Lower leg skin (tissue), 4 donors: ENCODE measurements around the gene OSBPL5. TPM values are rescaled to one million over a fixed set of nuclear protein-coding genes. Genes with fewer than 3 reads are reported as not detected.
A peak's percentile ranks its signal among the peaks of the same experiment; 100 is the strongest.

ENCODE experiments used
- DNase-seq, 2 donors: peaks; one replicate each; pipeline ENCODE4 v3.0.0-alpha.2; 2019; ENCODE audit warnings: low spot score in 2 of 2
- H3K4me3 ChIP-seq: fragments of 200-600 bp; sonication (generic); 2 replicates; pipeline ENCODE4 v1.5.1; 2017; ENCODE audit warnings: mild to moderate bottlenecking, low read depth; ENCODE audit not compliant: poor library complexity, severe bottlenecking
- CTCF ChIP-seq, 3 donors: fragments of 450-650 bp; IDR thresholded peaks; one replicate each; pipeline ENCODE4 v1.5.1; 2016; ENCODE audit warnings: antibody characterized with exemption in 3 of 3, mild to moderate bottlenecking in 3 of 3, moderate library complexity in 2 of 3
- POLR2A ChIP-seq, 2 donors: fragments of 450-650 bp; IDR thresholded peaks; one replicate each; pipeline ENCODE4 v1.6.1; 2016 to 2017; ENCODE audit warnings: antibody characterized with exemption in 2 of 2, mild to moderate bottlenecking in 1 of 2, moderate library complexity in 1 of 2
- WGBS, 2 donors: methylation state at CpG; one replicate each; pipeline ENCODE4 v1.1.5; 2018; 5-methylcytosine and 5-hydroxymethylcytosine counted together
- intact Hi-C: fragments of 100-400 bp; cut with DNase I; formaldehyde crosslinking; loops from one replicate; pipeline ENCODE4 v1.15.0; 2023; ENCODE audit warnings: low total_unique reads
- total RNA-seq, 4 donors: library from RNA; depleted of rRNA; stranded (reverse); fragments of >200 nt; gene quantifications; one replicate each; pipeline ENCODE4 v1.1.0, GENCODE V29; 2016

OSBPL5 gene
- total RNA-seq, 4 donors from 2014 or later, result 39.0 to 77.4 (median 64.2) TPM

- intact Hi-C loops, result no loop called here
- peak in 1 of 2 donors; percentile 78 for DNase-seq
These were observed 31.3 kb upstream of the OSBPL5 start for GRCh38 chr11:3196161-3197043.

GRCh38 chr11:3195251-3196160 is 30.4 kb upstream of the OSBPL5 start:
- TF ChIP-seq POLR2A (IDR thresholded peaks at IDR 0.05) (no peak), CTCF (IDR thresholded peaks at IDR 0.05) (no peak)
- DNase-seq, result peak in 1 of 2 donors; percentile 80
- H3K4me3 ChIP-seq, result no peak overlapping the region
- intact Hi-C loops, result no loop called here
- 68 to 75% methylated on average over 19 to 22 of the region's 22 CpGs for WGBS, 2 donors

More at GRCh38 chr11:3196161-3197043, 31.3 kb upstream of the OSBPL5 start:
- WGBS, 2 donors, result 39 to 60% methylated on average over 12 to 17 of the region's 23 CpGs
- TF ChIP-seq POLR2A (IDR thresholded peaks at IDR 0.05) (no peak), CTCF (IDR thresholded peaks at IDR 0.05) (no peak)
- H3K4me3 ChIP-seq, result no peak overlapping the region

- intact Hi-C loops, result no loop called here
- WGBS, 2 donors, result 77 to 79% methylated on average over 12 of the region's 12 CpGs
- peak in 1 of 2 donors; percentile 81 for DNase-seq
- TF ChIP-seq CTCF (IDR thresholded peaks at IDR 0.05) (no peak), POLR2A (IDR thresholded peaks at IDR 0.05) (no peak)
- H3K4me3 ChIP-seq, result no peak overlapping the region
These were observed 29.1 kb upstream of the OSBPL5 start for GRCh38 chr11:3194016-3194816.

GRCh38 chr11:3193373-3194015 is 28.4 kb upstream of the OSBPL5 start:
- no peak for TF ChIP-seq POLR2A (IDR thresholded peaks at IDR 0.05)
- no peak for TF ChIP-seq CTCF (IDR thresholded peaks at IDR 0.05)
- peak in 1 of 2 donors; percentile 68 for DNase-seq
- WGBS, 2 donors, result 83 to 86% methylated on average over 19 of the region's 19 CpGs
- H3K4me3 ChIP-seq, result no peak overlapping the region
- intact Hi-C loops, result no loop called here
